ENCODE results near the gene MCF2L.
"Not testable (repeated sequence)": the region's sequence is repeated elsewhere in the genome, so short reads cannot be mapped to it uniquely, and the experiment has no call there.

The MCF2L gene, protein sequence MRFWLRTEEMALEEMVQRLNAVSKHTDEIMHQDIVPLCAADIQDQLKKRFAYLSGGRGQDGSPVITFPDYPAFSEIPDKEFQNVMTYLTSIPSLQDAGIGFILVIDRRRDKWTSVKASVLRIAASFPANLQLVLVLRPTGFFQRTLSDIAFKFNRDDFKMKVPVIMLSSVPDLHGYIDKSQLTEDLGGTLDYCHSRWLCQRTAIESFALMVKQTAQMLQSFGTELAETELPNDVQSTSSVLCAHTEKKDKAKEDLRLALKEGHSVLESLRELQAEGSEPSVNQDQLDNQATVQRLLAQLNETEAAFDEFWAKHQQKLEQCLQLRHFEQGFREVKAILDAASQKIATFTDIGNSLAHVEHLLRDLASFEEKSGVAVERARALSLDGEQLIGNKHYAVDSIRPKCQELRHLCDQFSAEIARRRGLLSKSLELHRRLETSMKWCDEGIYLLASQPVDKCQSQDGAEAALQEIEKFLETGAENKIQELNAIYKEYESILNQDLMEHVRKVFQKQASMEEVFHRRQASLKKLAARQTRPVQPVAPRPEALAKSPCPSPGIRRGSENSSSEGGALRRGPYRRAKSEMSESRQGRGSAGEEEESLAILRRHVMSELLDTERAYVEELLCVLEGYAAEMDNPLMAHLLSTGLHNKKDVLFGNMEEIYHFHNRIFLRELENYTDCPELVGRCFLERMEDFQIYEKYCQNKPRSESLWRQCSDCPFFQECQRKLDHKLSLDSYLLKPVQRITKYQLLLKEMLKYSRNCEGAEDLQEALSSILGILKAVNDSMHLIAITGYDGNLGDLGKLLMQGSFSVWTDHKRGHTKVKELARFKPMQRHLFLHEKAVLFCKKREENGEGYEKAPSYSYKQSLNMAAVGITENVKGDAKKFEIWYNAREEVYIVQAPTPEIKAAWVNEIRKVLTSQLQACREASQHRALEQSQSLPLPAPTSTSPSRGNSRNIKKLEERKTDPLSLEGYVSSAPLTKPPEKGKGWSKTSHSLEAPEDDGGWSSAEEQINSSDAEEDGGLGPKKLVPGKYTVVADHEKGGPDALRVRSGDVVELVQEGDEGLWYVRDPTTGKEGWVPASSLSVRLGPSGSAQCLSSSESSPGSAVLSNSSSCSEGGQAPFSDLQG

GRCh38 chr13:112968910-112969691 lies at the start of gene MCF2L:
TSS of gene MCF2L (plus strand) at chr13:112969214. CDS start at chr13:112969380, 166 bp downstream.
- peak; percentile 83 for DNase-seq

- no peak for DNase-seq
Measured at GRCh38 chr13:112923962-112924361, 45.1 kb upstream of the MCF2L start.

- DNase-seq = no peak
Measured at GRCh38 chr13:112924365-112924764, 44.6 kb upstream of the MCF2L start.

GRCh38 chr13:112926003-112926402 lies 43.0 kb upstream of the MCF2L start:
- DNase-seq = no peak

- no peak for DNase-seq
Measured at GRCh38 chr13:112926993-112927392, 42.0 kb upstream of the MCF2L start.

GRCh38 chr13:112928020-112928971 lies 40.7 kb upstream of the MCF2L start:
- no peak for DNase-seq

DNA sequence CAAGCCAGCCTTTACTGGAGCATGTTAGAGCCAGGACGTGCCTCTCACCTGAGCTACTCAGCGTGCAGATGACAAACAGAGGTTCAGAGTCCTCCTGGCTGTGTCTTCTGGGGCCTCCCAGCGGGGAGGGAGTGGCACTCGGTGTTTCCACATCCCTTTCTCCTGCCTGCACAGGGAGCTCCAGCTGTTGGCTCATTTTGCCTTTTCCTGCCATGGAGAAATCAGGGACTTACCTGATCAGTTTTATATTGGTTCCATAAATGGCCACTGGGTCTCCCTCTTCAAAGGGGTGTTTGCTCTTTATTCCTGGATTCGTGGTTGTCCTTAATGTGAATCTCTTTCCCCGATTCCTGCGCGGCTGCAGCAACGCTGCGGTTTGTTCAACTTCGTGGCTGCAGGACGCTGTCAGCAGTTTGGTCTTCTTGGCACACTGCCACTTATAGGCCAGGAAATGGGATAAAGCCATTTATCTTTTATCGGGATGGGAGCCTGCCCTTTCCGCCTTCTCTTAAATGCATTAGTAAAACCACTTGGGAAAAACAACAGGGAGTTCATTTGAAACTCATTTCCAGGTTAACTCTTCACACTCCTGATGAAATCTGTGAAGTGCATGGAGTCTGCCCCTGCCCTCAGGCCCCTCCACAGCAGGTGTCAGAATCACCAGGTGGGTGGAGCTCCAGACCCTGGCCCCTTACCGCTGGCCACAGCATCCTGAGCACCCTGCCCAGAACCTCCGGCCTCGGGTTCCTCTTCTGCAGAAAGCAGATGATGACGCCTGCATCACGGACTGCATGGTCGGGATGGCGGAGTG lies 39.8 kb upstream of the MCF2L start:
- DNase-seq = no peak

GRCh38 chr13:112929783-112930055 lies 39.3 kb upstream of the MCF2L start:
- DNase-seq = no peak

- DNase-seq = no peak
Measured at GRCh38 chr13:112930192-112930591, 38.8 kb upstream of the MCF2L start.

- DNase-seq = no peak
Measured at GRCh38 chr13:112931028-112931934, 37.7 kb upstream of the MCF2L start.

- no peak for DNase-seq
Measured at GRCh38 chr13:112932971-112933370, 36.0 kb upstream of the MCF2L start.

DNA sequence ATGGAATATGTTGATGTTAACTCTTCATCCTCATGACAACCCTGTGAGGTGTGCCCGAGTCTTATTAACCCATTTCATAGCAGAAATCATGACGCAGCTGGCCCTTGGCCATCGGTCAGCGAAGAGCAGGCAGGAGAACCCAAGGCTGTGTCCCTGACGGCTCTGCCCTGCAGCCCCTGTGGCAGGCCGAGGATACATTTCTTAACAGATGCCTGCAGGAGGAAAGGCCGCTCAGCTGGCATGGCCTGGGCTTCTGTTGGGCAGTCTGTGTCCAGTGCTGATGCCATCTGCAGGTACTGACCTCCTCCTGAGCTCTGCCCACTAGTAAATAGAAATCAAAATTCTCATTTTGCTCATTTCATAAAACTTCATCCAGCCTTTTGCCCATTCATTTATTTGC lies 35.4 kb upstream of the MCF2L start:
- DNase-seq = no peak

DNA sequence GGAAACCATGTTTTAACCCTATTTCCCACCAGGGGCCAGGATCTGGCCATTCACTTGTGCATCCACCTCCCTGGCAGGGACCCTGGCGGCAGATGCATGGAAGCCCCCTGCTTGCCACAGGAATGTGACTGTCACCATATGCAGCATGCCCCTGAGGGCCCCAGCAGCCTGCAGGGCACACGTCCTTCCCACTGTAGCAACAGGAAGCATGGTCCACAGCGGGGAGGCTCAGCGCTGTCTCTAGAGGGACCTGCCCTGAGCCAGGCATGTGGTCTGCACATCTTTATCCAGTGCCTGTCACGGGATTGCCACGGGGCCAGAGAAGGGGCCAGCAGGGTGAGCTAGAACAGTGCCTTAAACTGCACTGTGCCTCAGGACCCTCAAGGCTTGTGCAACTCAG lies 34.9 kb upstream of the MCF2L start:
- DNase-seq = no peak

DNA sequence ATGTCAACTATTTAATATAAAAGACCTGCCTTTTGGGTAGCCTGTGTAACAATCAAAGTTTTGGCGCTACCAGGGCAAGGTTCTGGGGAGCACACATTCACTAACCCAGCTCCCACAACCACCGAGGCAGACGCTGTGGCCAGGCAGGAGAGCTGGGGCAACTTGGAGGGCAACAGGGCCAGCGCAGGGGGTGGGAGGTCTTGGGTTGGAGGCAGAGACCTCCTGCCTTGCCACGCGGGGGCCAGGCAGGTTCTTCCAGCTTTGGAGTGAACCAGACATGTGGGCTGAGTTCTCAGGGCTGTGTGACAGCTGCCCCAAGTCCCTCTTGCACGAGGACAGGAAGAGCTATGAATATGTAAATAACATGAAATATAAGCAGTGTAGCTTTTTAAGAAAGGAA lies 30.3 kb upstream of the MCF2L start:
- DNase-seq = no peak

DNA sequence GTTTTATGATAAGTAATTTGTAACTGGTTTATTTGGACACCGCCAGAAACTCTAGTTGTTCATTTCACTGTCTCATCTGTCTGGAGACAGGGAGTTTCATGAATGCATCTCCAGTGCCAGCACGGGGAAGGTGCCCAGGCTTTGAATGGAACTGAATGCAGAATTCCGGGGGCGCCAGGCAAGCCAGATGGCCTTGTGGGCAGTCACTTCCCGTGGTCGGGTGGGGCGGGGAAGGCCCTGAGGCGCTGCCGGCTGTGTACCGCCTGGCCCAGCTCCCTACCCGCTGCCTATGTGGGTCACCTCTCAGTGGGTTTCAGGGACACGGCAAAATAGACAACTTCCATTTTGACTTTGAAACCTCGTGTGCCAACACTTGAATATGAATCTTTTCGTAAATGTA lies 28.8 kb upstream of the MCF2L start:
- DNase-seq = no peak

GRCh38 chr13:112941349-112941748 lies 27.7 kb upstream of the MCF2L start:
- DNase-seq = no peak

DNA sequence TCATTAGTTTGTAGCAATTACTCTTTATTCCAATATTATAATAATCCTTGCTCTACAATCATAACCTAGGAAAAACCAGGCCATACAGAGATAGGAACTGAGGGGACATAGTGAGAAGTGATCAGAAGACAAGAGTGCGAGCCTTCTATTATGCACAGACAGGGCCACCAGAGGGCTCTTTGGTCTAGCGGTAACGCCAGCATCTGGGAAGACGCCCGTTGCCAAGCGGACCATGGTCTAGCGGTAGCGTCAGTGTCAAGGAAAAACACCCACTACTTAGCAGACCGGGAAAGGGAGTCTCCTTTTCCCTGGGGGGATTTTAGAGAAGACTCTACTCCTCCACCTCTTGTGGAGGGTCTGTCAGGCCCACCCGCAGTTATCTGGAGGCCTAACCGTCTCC lies 27.2 kb upstream of the MCF2L start:
- DNase-seq = not testable (repeated sequence)

DNA sequence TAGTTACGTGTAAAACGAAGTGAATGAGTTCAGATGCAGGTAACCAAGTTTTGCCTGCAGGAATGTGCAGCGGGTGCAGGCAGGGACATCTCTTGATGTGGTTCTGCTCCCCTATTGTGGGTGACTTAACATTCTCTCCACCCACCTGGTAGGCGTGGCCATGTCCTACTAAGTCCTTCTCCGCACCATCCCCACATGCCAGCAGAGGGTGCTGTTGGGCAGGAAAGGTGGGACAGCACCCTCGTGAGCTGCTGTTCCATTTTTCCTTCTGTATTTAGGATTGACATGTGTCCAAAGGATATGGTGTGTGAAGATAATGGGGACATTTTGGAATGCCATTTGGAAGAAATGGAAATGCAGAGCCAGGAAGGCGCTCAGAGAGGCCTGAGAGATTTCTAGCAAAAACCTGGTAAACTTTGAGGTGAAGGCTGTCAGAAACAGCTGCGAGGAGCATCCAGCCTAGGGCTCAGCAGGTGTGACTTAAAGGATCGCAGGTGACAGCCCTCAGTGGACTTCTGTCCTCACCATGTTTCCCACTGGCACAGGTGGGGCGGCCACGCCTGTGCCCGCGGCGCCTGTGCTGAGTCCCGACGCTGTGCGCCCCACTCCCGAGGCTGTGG lies 26.2 kb upstream of the MCF2L start:
- DNase-seq = peak; percentile 98

Measured in activated effector memory CD4-positive, alpha-beta T cell treated with anti-CD3 and anti-CD28 coated beads, Interleukin-2, amount 50 U/mL, for 16 hours (primary cell).